ENCODE measurements around the gene CACNA2D1.

The CACNA2D1 gene

DNA sequence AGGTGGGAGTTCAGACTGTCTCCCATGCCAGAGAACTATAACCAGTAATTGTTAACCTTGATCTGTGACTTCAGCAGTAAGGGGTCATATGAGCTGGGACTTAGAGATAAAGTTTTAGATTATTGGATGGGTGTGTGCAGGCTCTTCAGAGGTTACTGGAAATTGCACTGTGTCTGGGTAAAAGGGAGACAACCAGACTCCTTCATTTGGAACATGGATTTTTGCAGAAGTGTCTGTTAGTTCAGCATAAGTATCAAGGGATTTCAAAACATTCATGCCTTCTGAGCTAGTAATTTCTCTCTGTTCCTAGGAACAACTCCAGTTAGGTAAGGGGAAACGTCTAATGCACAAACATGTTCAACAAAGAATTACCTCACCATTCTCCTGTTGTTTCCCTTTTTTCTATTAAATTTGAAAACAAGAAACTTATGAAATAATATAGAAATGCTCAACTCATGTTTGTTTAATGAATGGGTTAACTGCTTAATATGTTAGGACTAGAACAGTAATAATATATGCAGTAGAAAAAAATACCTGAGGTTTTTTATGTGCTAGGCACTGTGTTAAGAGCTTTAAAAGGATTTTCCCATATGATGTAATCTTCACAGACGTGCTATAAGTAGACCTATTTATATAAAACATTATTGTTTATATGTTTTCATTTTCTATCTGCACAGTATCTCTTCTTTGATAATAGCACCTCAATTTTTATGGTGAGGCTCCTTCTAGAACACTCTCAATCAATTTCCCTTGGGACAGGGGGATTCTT is 233.0 kb downstream of the CACNA2D1 start:
- TF ChIP-seq CTCF (conservative IDR thresholded peaks at IDR 0.05; ENCODE audit: low read depth) = no peak
- POLR2A ChIA-PET (ENCODE audit: low non-redundant PET) = no interaction called here

GRCh38 chr7:82209179-82209747 is 234.3 kb downstream of the CACNA2D1 start:
- H3K27ac ChIP-seq = no peak overlapping the region
- ChIA-PET POLR2A (ENCODE audit: low non-redundant PET) (no interaction called here), CTCF (no interaction called here)
- DNase-seq (ENCODE audit: low spot score) = no peak
- TF ChIP-seq CTCF (conservative IDR thresholded peaks at IDR 0.05; ENCODE audit: low read depth) = no peak

More for the DNA sequence above, 233.0 kb downstream of the CACNA2D1 start:
- no peak overlapping the region for H3K27ac ChIP-seq
- DNase-seq (ENCODE audit: low spot score) = no peak
- CTCF ChIA-PET = interaction anchor here (0.6 to 0.7 kb wide), 2 partner anchors 50 to 1445 kb away, joined by 3 to 4 read pairs; no protein-coding TSS in a partner anchor

DNA sequence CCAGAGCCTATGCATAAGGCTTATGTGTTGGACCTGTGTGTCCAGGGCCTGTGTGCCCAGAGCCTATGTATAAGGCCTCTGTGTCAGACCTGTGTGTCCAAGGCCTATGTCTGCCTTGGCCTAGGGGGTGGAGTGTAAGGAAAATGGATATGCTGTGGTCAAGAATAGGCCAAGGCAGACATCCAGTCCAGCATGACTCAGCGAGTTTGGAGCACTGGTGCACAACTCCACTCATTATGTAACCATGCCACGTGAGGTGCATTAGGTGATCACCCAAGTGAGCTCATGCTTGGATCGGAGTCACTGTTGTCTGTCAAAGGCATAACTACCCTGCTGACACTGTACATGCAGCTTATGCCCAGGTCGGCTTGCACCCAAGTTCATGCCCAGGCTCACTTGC is 238.9 kb downstream of the CACNA2D1 start:
- ChIA-PET CTCF (interaction anchor here (0.6 kb wide), 1 partner anchor 51 kb away, joined by 3 read pairs; no protein-coding TSS in a partner anchor), POLR2A (ENCODE audit: low non-redundant PET) (no interaction called here)
- TF ChIP-seq CTCF (conservative IDR thresholded peaks at IDR 0.05; ENCODE audit: low read depth) = no peak

DNA sequence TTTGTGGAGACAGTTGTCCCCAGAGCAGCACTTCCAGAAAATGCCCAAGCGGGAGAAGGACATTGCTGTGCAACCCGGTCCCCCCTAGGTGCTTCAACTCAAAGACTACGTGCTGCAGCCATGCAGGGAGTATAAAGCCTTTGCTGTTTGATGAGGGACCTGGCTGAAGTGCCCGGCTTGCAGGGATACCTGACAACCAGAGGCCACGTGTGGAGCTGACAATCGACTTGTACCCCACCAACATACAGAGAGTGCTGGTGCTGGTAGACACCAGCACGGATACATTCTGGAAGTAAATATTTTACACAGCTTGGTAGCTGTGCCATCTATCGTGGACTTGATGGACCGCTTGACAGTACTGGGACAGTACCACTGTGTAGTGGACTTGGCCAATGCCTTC is 240.6 kb downstream of the CACNA2D1 start:
- DNase-seq (ENCODE audit: low spot score) = no peak
- H3K27ac ChIP-seq = no peak overlapping the region
- ChIA-PET POLR2A (ENCODE audit: low non-redundant PET) (no interaction called here), CTCF (no interaction called here)
- no peak for TF ChIP-seq CTCF (conservative IDR thresholded peaks at IDR 0.05; ENCODE audit: low read depth)

More for the DNA sequence above, 238.9 kb downstream of the CACNA2D1 start:
- no peak for DNase-seq (ENCODE audit: low spot score)
- H3K27ac ChIP-seq = no peak overlapping the region

DNA sequence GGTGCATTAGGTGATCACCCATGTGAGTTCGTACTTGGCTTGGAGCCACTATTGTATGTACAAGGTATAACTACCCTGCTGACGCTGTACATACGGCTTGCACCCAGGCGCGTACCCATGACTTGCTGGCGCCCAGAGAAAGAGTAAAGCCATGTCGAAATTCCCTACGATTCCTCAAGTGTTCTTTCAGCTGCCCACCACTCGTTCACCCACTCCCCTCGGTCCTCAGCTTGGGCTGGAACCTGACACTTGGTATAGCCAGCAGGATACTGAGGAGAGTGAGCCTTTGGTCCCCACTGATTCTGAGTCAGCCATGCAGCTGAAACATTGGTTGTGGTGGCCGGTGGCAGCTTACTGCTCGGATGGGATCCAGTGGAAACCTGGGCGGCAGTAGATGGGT is 241.5 kb downstream of the CACNA2D1 start:
- ChIA-PET CTCF (no interaction called here), POLR2A (ENCODE audit: low non-redundant PET) (no interaction called here)
- no peak overlapping the region for H3K27ac ChIP-seq
- no peak for DNase-seq (ENCODE audit: low spot score)
- no peak for TF ChIP-seq CTCF (conservative IDR thresholded peaks at IDR 0.05; ENCODE audit: low read depth)

GRCh38 chr7:82200601-82201000 is 243.0 kb downstream of the CACNA2D1 start:
- ChIA-PET CTCF (no interaction called here), POLR2A (ENCODE audit: low non-redundant PET) (no interaction called here)
- H3K27ac ChIP-seq = no peak overlapping the region
- DNase-seq (ENCODE audit: low spot score) = no peak
- no peak for TF ChIP-seq CTCF (conservative IDR thresholded peaks at IDR 0.05; ENCODE audit: low read depth)
